Muscle layer of colon (tissue), 2 donors: Measurements from ENCODE around the gene NEUROD6.

ENCODE experiments used
- H3K27ac ChIP-seq: one replicate; pipeline ENCODE4 v1.7.0; 2013; ENCODE audit warnings: low read depth, mild to moderate bottlenecking, low read length, moderate library complexity
- H3K27me3 ChIP-seq, 2 donors: one replicate each; pipeline ENCODE4 v1.7.0; 2013; ENCODE audit warnings: low read length in 2 of 2, mild to moderate bottlenecking in 2 of 2; ENCODE audit not compliant: insufficient read depth in 2 of 2, control insufficient read depth in 1 of 2
- H3K36me3 ChIP-seq: one replicate; pipeline ENCODE4 v1.7.0; 2013; ENCODE audit warnings: mild to moderate bottlenecking, low read length; ENCODE audit not compliant: insufficient read depth
- H3K4me1 ChIP-seq: one replicate; pipeline ENCODE4 v1.7.0; 2013; ENCODE audit warnings: mild to moderate bottlenecking, low read length; ENCODE audit not compliant: insufficient read depth
- H3K4me3 ChIP-seq, 2 donors: one replicate each; pipeline ENCODE4 v1.7.0; 2013; ENCODE audit warnings: low read length in 2 of 2, low read depth in 1 of 2, mild to moderate bottlenecking in 1 of 2, moderate library complexity in 1 of 2
- H3K9ac ChIP-seq: one replicate; pipeline ENCODE4 v1.7.0; 2013; ENCODE audit warnings: low read length
- H3K9me3 ChIP-seq: one replicate; pipeline ENCODE4 v1.7.0; 2013; ENCODE audit warnings: mild to moderate bottlenecking, low read length
- donor health status: abdominal sarcoma.
- donor health status: Adenocarcinoma of cecum.

Gene NEUROD6

DNA sequence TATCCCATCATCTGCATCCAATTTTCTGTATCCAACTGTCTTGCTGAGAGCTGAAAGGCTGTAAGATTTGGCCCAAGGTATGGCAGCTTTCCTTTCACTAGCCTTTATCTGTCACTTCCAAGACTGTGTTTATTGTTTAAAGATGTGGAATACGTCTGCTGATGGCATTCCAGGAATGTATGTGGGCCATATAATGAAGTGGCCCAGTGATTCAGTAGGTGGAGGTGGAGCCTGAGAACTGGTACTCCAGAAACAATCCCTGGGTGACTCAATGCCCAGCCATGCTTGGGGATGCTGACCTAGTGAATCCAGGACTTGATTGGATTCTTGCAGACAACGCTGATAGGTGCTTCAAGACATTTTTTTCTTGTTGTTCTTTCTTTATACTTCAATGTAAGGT, 13.5 kb downstream of the NEUROD6 start:
- Histone ChIP-seq H3K36me3 (no peaks in the 10 kb centered on the region), H3K27ac (no peak overlapping the region), H3K9me3 (no peaks in the 10 kb centered on the region), H3K9ac (no peak overlapping the region), H3K4me1 (no peaks in the 10 kb centered on the region), H3K27me3 (no peaks in the 10 kb centered on the region), H3K4me3 (no peak overlapping the region)

DNA sequence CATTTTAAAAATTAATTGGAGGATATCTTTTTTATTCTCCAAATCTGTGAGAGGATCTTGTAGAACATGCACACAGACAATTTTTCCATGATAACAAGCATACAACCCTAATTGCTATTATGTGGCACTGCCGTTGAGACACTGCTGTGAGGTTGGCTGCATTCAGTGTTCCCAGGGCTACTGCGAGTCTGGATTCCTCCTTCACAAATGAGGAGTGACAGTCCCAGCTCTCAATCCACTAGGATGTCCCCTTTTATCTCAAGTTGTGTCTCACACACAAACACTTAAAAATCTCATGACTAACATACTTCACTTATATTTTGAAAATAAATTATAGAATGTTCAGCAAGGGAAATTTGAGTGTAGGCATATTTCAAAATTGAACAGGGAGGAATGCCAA, 14.1 kb downstream of the NEUROD6 start:
- Histone ChIP-seq H3K9ac (no peak overlapping the region), H3K9me3 (no peaks in the 10 kb centered on the region), H3K4me1 (no peaks in the 10 kb centered on the region), H3K4me3 (no peak overlapping the region), H3K27ac (no peak overlapping the region), H3K27me3 (no peaks in the 10 kb centered on the region), H3K36me3 (no peaks in the 10 kb centered on the region)

DNA sequence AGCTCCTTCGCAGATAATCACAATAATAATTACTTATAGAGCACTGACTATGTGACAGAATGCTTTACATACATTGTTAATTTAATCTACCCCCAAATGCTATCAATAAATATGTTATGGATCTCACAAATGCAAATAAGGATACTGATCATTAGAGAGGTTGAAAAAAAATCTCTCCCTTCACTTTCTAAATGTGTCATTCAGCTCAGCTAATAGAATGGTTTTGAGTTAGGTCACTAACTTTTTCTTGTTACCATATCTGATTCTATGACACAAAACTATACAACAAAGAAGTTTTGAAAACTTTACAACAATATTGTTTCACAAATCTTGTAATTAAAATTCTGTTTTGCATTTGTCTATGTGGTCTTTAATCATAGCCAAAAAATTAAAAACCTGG, 17.4 kb downstream of the NEUROD6 start:
- H3K4me1 ChIP-seq: no peaks in the 10 kb centered on the region
- H3K27me3 ChIP-seq: no peaks in the 10 kb centered on the region
- H3K4me3 ChIP-seq: no peak overlapping the region
- no peak overlapping the region for H3K9ac ChIP-seq
- H3K36me3 ChIP-seq: no peaks in the 10 kb centered on the region
- no peaks in the 10 kb centered on the region for H3K9me3 ChIP-seq
- no peak overlapping the region for H3K27ac ChIP-seq

DNA sequence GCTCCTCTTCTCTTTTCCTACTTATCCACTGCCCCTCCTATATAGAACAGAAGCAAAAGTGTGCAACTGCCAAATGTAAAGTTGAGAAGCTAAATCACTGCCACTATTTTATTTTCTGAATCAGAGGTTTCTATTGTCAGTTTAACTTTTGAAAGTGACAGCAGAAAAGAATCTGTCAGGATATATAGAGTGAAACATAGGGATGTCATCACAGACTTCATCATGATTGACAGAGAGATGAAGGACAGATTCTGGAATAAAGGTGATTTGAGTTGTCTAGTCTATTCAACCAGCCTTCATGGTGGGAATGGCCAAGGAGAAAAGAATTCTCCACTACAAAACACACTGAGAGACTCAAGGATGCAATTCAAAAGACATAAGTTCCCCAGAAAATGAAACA, 19.9 kb downstream of the NEUROD6 start:
- no peaks in the 10 kb centered on the region for H3K36me3 ChIP-seq
- no peaks in the 10 kb centered on the region for H3K9me3 ChIP-seq
- no peaks in the 10 kb centered on the region for H3K27me3 ChIP-seq
- no peak overlapping the region for H3K27ac ChIP-seq
- H3K9ac ChIP-seq: no peak overlapping the region
- H3K4me3 ChIP-seq: no peak overlapping the region
- no peaks in the 10 kb centered on the region for H3K4me1 ChIP-seq

DNA sequence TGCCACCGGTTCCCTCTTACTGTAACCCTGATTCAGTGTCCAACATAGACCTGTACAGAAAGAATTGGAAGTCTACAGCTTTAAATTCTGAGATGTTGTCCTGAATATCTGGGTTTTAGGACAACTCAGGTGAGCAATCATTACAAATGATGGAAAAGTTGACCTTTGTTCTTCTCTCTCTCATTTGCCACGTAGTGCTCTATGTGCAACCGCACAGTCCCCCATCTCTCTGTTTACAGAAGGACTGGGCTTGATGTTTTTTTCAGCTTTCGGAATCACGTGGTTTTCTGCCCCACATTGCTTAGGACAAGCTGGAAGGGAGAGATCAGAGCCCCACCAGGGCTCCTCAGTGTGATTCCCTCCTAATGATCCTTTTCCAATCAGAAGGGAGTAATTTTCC, 22.2 kb downstream of the NEUROD6 start:
- Histone ChIP-seq H3K4me1 (no peaks in the 10 kb centered on the region), H3K27me3 (no peaks in the 10 kb centered on the region), H3K9ac (no peak overlapping the region), H3K27ac (no peak overlapping the region), H3K4me3 (no peak overlapping the region), H3K36me3 (no peaks in the 10 kb centered on the region), H3K9me3 (no peaks in the 10 kb centered on the region)

DNA sequence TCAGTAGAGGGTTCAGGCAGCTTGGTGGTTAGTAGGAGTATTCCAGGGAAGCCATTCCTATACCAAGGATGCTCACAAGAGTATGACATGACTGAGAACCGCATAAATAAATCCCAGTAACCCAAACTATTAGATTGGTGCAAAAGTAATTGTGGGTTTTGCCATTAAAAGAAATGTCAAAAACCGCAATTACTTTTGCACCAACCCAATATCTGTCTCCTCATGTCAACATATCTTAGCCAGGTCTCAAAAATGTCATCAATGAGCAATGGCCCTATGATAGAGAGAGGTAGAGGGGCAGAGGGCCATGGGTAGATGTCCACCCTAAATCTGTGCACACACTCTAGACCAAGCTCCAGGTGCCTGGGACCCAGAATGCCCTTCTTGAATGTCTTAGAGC, 23.6 kb downstream of the NEUROD6 start:
- H3K9ac ChIP-seq: no peak overlapping the region

DNA sequence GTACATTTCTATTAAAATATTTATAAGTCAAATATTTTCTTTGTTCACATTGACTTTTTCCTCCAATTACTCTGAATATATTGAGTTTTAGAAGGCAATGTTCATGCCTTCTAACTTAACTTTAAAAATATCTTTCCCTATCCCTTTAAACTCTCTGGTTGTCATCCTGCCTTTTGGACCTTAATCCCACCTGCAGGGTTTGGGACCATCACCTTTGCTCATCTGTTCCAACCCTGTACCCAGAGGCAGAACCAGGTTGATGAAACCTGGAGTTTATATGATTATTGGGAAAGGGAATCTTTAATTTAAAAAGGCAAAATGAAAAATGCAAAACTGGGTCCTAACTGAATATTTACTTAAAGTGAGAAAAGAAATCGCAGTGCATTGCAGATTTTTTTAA, 24.8 kb downstream of the NEUROD6 start:
- H3K27ac ChIP-seq: no peak overlapping the region
- no peak overlapping the region for H3K9ac ChIP-seq
- H3K4me3 ChIP-seq: no peak overlapping the region
- H3K36me3 ChIP-seq: no peaks in the 10 kb centered on the region
- no peaks in the 10 kb centered on the region for H3K4me1 ChIP-seq
- no peaks in the 10 kb centered on the region for H3K9me3 ChIP-seq
- no peaks in the 10 kb centered on the region for H3K27me3 ChIP-seq

More for the DNA sequence above, 23.6 kb downstream of the NEUROD6 start:
- H3K4me3 ChIP-seq: no peak overlapping the region
- no peak overlapping the region for H3K27ac ChIP-seq
- no peaks in the 10 kb centered on the region for H3K9me3 ChIP-seq
- no peaks in the 10 kb centered on the region for H3K27me3 ChIP-seq
- no peaks in the 10 kb centered on the region for H3K4me1 ChIP-seq
- no peaks in the 10 kb centered on the region for H3K36me3 ChIP-seq

DNA sequence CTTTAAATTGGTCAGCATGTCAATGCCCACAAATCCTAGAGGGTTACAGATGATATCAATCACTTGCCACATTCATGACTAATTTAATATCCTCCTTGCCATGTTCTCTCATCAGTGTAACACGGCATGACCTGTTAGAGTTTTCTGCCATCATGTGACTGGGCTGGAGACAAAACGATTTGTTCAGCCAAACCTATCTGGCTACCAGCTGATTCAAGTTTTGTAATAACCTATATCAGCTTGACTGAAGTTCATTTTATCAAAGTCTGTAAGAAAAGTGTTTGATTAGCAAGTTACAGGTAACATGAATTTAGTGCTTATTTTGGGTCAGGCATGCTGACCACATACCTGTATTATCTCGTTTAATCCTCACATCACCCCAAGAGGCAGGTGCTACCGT, 25.7 kb downstream of the NEUROD6 start:
- H3K27me3 ChIP-seq: no peaks in the 10 kb centered on the region
- H3K36me3 ChIP-seq: no peaks in the 10 kb centered on the region
- H3K4me1 ChIP-seq: no peaks in the 10 kb centered on the region
- H3K27ac ChIP-seq: no peak overlapping the region
- H3K4me3 ChIP-seq: no peak overlapping the region
- no peaks in the 10 kb centered on the region for H3K9me3 ChIP-seq
- no peak overlapping the region for H3K9ac ChIP-seq

DNA sequence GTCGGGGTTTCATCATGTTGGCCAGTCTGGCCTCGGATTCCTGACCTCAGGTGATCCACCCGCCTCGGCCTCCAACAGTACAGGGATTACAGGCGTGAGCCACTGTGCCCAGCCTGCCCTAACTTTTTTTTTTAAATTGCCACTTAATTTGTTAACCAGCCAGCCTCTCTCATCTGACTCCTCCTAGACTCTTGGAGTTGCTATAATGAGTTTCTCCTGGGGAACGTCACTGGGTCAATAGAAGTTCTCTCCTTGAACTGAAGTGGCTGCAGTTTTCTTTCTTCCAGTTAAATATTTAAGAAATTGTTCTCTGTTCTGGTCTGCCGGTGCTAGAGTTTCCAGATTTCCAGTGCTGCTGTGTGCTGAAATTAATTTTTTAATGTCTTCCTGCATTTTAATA, 27.6 kb downstream of the NEUROD6 start:
- no peaks in the 10 kb centered on the region for H3K27me3 ChIP-seq
- H3K4me1 ChIP-seq: no peaks in the 10 kb centered on the region
- no peak overlapping the region for H3K4me3 ChIP-seq
- H3K36me3 ChIP-seq: no peaks in the 10 kb centered on the region
- H3K9me3 ChIP-seq: no peaks in the 10 kb centered on the region
- H3K27ac ChIP-seq: no peak overlapping the region
- H3K9ac ChIP-seq: no peak overlapping the region

DNA sequence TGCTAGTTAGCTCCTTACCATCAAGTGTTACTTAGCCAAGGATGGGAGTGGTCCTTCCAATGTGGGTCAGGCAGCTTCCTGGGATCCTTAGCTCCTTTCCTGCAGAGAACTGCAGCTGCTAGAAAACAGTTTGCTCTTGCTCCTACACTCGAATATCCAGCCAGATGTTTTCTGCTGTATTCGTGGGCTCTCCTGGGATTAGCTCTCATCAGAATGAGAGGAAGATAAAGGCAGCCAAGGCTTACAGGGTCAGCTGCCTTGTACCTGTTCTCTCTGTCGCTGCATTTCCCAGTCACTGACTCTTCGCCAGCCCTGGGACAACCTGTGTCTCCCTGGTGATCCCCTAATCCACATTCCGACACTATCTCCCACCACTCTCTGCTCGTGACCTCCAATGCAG, 29.0 kb downstream of the NEUROD6 start:
- Histone ChIP-seq H3K4me1 (no peaks in the 10 kb centered on the region), H3K4me3 (no peak overlapping the region), H3K9ac (no peak overlapping the region), H3K36me3 (no peaks in the 10 kb centered on the region), H3K27ac (no peak overlapping the region), H3K9me3 (no peaks in the 10 kb centered on the region), H3K27me3 (no peaks in the 10 kb centered on the region)

DNA sequence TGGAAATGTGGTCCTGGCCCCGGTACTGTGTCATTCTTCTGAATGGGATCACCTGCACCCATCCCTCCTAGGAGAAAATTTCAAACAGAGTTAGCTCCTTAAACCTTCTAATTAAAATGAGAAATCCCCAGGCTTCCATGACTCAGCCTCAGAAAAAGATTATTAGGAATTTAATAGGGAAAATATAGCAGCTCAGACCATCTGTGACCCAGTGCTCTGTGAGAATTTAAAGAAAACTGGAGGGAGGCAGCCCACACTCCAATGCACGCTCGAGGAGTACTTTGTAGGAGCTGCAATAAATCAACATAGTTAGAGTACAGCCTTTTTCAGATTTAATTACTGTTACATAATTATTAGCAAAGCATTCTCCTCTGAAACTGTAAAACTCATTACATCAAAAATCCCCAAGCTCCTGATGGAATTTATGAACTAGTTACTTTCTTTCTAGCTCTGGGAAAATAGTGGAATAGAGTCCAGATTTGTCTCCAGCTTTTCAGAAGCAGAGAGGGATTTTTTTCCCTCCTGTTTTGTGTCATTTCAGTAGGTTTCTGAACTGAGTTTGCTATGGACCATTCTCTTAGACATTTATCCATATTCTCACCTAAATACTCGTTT, 30.1 kb downstream of the NEUROD6 start:
- H3K4me1 ChIP-seq: no peaks in the 10 kb centered on the region
- H3K27me3 ChIP-seq: no peaks in the 10 kb centered on the region
- no peak overlapping the region for H3K4me3 ChIP-seq
- H3K9ac ChIP-seq: no peak overlapping the region
- H3K27ac ChIP-seq: no peak overlapping the region
- H3K36me3 ChIP-seq: no peaks in the 10 kb centered on the region
- H3K9me3 ChIP-seq: no peaks in the 10 kb centered on the region

DNA sequence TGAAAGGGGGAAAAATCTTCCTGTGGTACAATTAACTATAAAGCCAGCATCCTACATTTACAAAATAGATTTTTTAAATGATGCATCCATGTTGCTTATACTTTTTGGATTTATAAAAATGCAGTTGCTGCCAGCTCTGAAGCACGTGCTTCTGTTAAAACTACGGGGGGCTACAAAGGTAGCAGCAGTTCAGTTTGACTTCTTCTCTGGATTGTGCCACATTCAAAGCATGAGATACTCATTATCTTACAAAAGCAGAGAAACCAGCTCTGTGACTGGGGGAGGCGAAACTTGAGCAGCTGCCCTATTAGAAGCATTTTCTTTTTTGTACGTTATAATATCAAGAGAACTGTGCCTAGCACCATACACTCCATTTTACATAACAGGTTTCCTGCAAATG, 31.1 kb downstream of the NEUROD6 start:
- Histone ChIP-seq H3K36me3 (no peaks in the 10 kb centered on the region), H3K27ac (no peak overlapping the region), H3K4me3 (no peak overlapping the region), H3K4me1 (no peaks in the 10 kb centered on the region), H3K9me3 (no peaks in the 10 kb centered on the region), H3K9ac (no peak overlapping the region), H3K27me3 (no peaks in the 10 kb centered on the region)
